PC-3 (cell line): ENCODE data around the gene TMEM167A. TPM values are rescaled to one million over a fixed set of nuclear protein-coding genes. Genes with fewer than 3 reads are reported as not detected.

Source experiments
- ATAC-seq: fragments of 200-7000 bp; cut with Tn5 transposase; 2 replicates; pipeline ENCODE4 v1.9.1; 2020; ENCODE audit warnings: mild to moderate bottlenecking, moderate library complexity
- BruUV-seq: library from RNA; stranded (reverse); fragments of 400-500 nt; replicated peaks from 2 replicates; lab custom pipeline; 2021; lab: Mats Ljungman, UMichigan
- CTCF ChIA-PET: fragments of 300-600 bp; sonication (Branson Sonifier 250); formaldehyde crosslinking; loops from one replicate; lab custom pipeline; 2022; ENCODE audit warnings: antibody characterized with exemption; lab: Charles Lee
- POLR2A ChIA-PET: fragments of 300-600 bp; sonication (Branson Sonifier 250); formaldehyde crosslinking; loops from one replicate; lab custom pipeline; 2022; ENCODE audit warnings: antibody characterized with exemption; ENCODE audit not compliant: unreplicated experiment; lab: Charles Lee
- DNase-seq: peaks from one replicate; pipeline ENCODE4 v3.0.0-alpha.2; 2015
- H2AFZ ChIP-seq: fragments of 300-600 bp; sonication (generic); 2 replicates; pipeline ENCODE4 v1.6.0; 2016; ENCODE audit warnings: antibody characterized with exemption, low read length
- H3F3A ChIP-seq: fragments of 300-600 bp; sonication (generic); one replicate; pipeline ENCODE4 v1.6.0; 2017; ENCODE audit warnings: antibody characterized with exemption, low read length, control low read depth, mild to moderate bottlenecking; ENCODE audit not compliant: unreplicated experiment
- H3K27ac ChIP-seq: fragments of 300-600 bp; sonication (generic); 2 replicates; pipeline ENCODE4 v1.5.1; 2016; ENCODE audit warnings: mild to moderate bottlenecking, low read length
- H3K27me3 ChIP-seq: fragments of 300-600 bp; sonication (generic); 2 replicates; pipeline ENCODE4 v1.6.1; 2016; ENCODE audit warnings: low read length, mixed read lengths
- H3K36me3 ChIP-seq: fragments of 300-600 bp; sonication (generic); 2 replicates; pipeline ENCODE4 v1.6.1; 2016; ENCODE audit warnings: low read depth, mixed run types, low read length, mixed read lengths
- H3K4me1 ChIP-seq: fragments of 300-600 bp; sonication (generic); 2 replicates; pipeline ENCODE4 v1.5.1; 2016; ENCODE audit warnings: low read length; ENCODE audit not compliant: insufficient read depth
- H3K4me2 ChIP-seq: fragments of 300-600 bp; sonication (generic); 2 replicates; pipeline ENCODE4 v1.6.0; 2016; ENCODE audit warnings: low read length
- H3K4me3 ChIP-seq: fragments of 300-600 bp; sonication (generic); 2 replicates; pipeline ENCODE4 v1.5.1; 2016; ENCODE audit warnings: mild to moderate bottlenecking, low read length, mixed read lengths
- H3K79me2 ChIP-seq: fragments of 300-600 bp; sonication (generic); 2 replicates; pipeline ENCODE4 v1.6.1; 2017; ENCODE audit warnings: low read length, mixed read lengths
- H3K9ac ChIP-seq: fragments of 300-600 bp; sonication (generic); 2 replicates; pipeline ENCODE4 v1.6.0; 2016; ENCODE audit warnings: mild to moderate bottlenecking, low read length
- H3K9me2 ChIP-seq: fragments of 300-600 bp; sonication (generic); replicated peaks from 2 replicates; pipeline ENCODE4 v1.6.1; 2016; ENCODE audit warnings: mixed run types, low read length, mixed read lengths
- H3K9me3 ChIP-seq: fragments of 300-600 bp; sonication (generic); 2 replicates; pipeline ENCODE4 v1.6.1; 2016; ENCODE audit warnings: low read length, mixed read lengths
- H4K20me1 ChIP-seq: fragments of 300-600 bp; sonication (generic); 2 replicates; pipeline ENCODE4 v1.6.1; 2016; ENCODE audit warnings: low read length, mixed read lengths
- CTCF ChIP-seq: fragments of 300-600 bp; sonication (generic); conservative IDR thresholded peaks from 2 replicates; pipeline ENCODE4 v1.5.1; 2017; ENCODE audit warnings: antibody characterized with exemption, low read depth, mild to moderate bottlenecking, low read length
- EZH2 ChIP-seq: fragments of 300-600 bp; sonication (generic); IDR thresholded peaks from one replicate; pipeline ENCODE4 v1.6.1; 2017; ENCODE audit warnings: antibody characterized with exemption, mild to moderate bottlenecking, low read length; ENCODE audit not compliant: unreplicated experiment
- EZH2phosphoT487 ChIP-seq: fragments of 300-600 bp; sonication (generic); IDR thresholded peaks from 2 replicates; pipeline ENCODE4 v1.6.1; 2018; ENCODE audit warnings: mild to moderate bottlenecking, antibody characterized with exemption, low read length, borderline replicate concordance
- intact Hi-C: fragments of 100-400 bp; cut with micrococcal nuclease; formaldehyde crosslinking; loops from 2 replicates; pipeline ENCODE4 v1.9.0; 2023
- total RNA-seq: library from RNA; depleted of rRNA; stranded (reverse); fragments of >200 nt; gene quantifications from 2 replicates; pipeline ENCODE4 v1.2.3, GENCODE V29; 2014

TMEM167A gene
- total RNA-seq, 1 experiment from 2014 or later, result 35.7 TPM

GRCh38 chr5:83031381-83031780, 45.8 kb downstream of the TMEM167A start:
- no peaks in the 10 kb centered on the region for H3K27me3 ChIP-seq
- no peaks in the 10 kb centered on the region for H3K9me3 ChIP-seq
- H3K79me2 ChIP-seq, result no peaks in the 10 kb centered on the region
- H3K9ac ChIP-seq, result no peak overlapping the region
- H3K36me3 ChIP-seq, result no peaks in the 10 kb centered on the region
- H4K20me1 ChIP-seq, result no peaks in the 10 kb centered on the region
- intact Hi-C loops, result no loop called here
- CTCF ChIA-PET, result no interaction called here
- H3K4me2 ChIP-seq, result no peak overlapping the region
- no TSS peak for BruUV-seq
- no peak overlapping the region for H3K27ac ChIP-seq
- POLR2A ChIA-PET, result no interaction called here
- ATAC-seq (no peak), DNase-seq (no peak)
- H2AFZ ChIP-seq, result no peak overlapping the region
- H3K9me2 ChIP-seq, result no peaks in the 10 kb centered on the region
- TF ChIP-seq EZH2 (no peak), CTCF (no peak), EZH2phosphoT487 (no peak)
- H3F3A ChIP-seq, result no peaks in the 10 kb centered on the region
- no peaks in the 10 kb centered on the region for H3K4me1 ChIP-seq
- no peak overlapping the region for H3K4me3 ChIP-seq

- no peak overlapping the region for H3K27ac ChIP-seq
- H3K4me3 ChIP-seq, result no peak overlapping the region
- intact Hi-C loops, result no loop called here
- ChIA-PET CTCF (no interaction called here), POLR2A (no interaction called here)
- H4K20me1 ChIP-seq, result no peaks in the 10 kb centered on the region
- H3K9me2 ChIP-seq, result no peaks in the 10 kb centered on the region
- no TSS peak for BruUV-seq
- H3K4me1 ChIP-seq, result no peaks in the 10 kb centered on the region
- H3F3A ChIP-seq, result no peaks in the 10 kb centered on the region
- H3K36me3 ChIP-seq, result no peaks in the 10 kb centered on the region
- H3K9ac ChIP-seq, result no peak overlapping the region
- no peaks in the 10 kb centered on the region for H3K79me2 ChIP-seq
- ATAC-seq (no peak), DNase-seq (no peak)
- H3K9me3 ChIP-seq, result no peaks in the 10 kb centered on the region
- H3K4me2 ChIP-seq, result no peak overlapping the region
- no peak for TF ChIP-seq CTCF
- H3K27me3 ChIP-seq, result no peaks in the 10 kb centered on the region
- no peak overlapping the region for H2AFZ ChIP-seq
Observed at GRCh38 chr5:83029912-83030311, 47.3 kb downstream of the TMEM167A start.

- Histone ChIP-seq H3K4me2 (no peak overlapping the region), H3K79me2 (no peaks in the 10 kb centered on the region), H3K4me1 (no peaks in the 10 kb centered on the region), H3K9ac (no peak overlapping the region), H3K27me3 (no peaks in the 10 kb centered on the region), H4K20me1 (no peaks in the 10 kb centered on the region), H2AFZ (no peak overlapping the region), H3K9me2 (no peaks in the 10 kb centered on the region), H3F3A (no peaks in the 10 kb centered on the region), H3K36me3 (no peaks in the 10 kb centered on the region), H3K27ac (no peak overlapping the region), H3K9me3 (no peaks in the 10 kb centered on the region), H3K4me3 (no peak overlapping the region)
- CTCF ChIA-PET, result no interaction called here
- no peak for DNase-seq
- POLR2A ChIA-PET, result no interaction called here
- intact Hi-C loops, result no loop called here
- no peak for ATAC-seq
- TF ChIP-seq EZH2phosphoT487 (no peak), EZH2 (no peak), CTCF (no peak)
- BruUV-seq, result no TSS peak
Observed at GRCh38 chr5:83026930-83027687, 50.1 kb downstream of the TMEM167A start.
